GM12865 (cell line): ENCODE data around the gene PRKAG3.

Experiments used
- DNase-seq: peaks from one replicate; pipeline ENCODE4 v3.0.0; 2010; ENCODE audit warnings: low read depth
- H3K4me3 ChIP-seq: 2 replicates; pipeline ENCODE4 v1.5.1; 2011; ENCODE audit warnings: mild to moderate bottlenecking, low read depth, low read length, control low read depth
- TF ChIP-seq, protein P1 (sequence below): IDR thresholded peaks from 2 replicates; pipeline ENCODE4 v1.5.1; 2011; ENCODE audit warnings: low read length, control low read depth, low read depth, inconsistent platforms; ENCODE audit not compliant: insufficient read depth; ENCODE audit errors: missing control alignments

Gene PRKAG3

DNA sequence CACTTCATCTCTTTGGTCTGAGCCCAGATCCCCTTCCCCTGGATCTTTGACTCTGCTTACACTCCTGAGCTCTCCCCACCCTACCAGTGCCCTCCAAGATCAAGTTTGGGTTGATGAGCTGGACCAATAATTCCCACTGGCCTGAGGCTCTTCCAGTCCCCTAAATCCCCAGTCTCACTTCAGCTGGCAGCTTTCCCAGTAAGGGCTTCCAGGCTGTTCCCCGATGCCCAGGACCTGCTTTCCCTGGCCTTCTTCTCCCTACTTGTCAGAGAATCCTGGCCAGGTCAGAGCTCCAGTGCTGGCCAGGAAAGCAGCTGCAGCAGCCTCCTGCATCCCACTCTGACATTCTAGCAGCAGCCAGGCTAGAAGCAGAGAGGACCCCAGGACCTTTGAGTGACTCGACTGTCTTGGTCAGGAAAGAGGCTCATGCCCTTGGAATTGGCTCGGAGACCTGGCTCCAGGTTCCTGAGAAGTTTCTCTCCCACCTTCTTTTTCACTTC is 31.5 kb upstream of the PRKAG3 start:
- DNase-seq: no peak
- H3K4me3 ChIP-seq: no peak overlapping the region
- TF ChIP-seq, protein P1, sequence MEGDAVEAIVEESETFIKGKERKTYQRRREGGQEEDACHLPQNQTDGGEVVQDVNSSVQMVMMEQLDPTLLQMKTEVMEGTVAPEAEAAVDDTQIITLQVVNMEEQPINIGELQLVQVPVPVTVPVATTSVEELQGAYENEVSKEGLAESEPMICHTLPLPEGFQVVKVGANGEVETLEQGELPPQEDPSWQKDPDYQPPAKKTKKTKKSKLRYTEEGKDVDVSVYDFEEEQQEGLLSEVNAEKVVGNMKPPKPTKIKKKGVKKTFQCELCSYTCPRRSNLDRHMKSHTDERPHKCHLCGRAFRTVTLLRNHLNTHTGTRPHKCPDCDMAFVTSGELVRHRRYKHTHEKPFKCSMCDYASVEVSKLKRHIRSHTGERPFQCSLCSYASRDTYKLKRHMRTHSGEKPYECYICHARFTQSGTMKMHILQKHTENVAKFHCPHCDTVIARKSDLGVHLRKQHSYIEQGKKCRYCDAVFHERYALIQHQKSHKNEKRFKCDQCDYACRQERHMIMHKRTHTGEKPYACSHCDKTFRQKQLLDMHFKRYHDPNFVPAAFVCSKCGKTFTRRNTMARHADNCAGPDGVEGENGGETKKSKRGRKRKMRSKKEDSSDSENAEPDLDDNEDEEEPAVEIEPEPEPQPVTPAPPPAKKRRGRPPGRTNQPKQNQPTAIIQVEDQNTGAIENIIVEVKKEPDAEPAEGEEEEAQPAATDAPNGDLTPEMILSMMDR: no peak

DNA sequence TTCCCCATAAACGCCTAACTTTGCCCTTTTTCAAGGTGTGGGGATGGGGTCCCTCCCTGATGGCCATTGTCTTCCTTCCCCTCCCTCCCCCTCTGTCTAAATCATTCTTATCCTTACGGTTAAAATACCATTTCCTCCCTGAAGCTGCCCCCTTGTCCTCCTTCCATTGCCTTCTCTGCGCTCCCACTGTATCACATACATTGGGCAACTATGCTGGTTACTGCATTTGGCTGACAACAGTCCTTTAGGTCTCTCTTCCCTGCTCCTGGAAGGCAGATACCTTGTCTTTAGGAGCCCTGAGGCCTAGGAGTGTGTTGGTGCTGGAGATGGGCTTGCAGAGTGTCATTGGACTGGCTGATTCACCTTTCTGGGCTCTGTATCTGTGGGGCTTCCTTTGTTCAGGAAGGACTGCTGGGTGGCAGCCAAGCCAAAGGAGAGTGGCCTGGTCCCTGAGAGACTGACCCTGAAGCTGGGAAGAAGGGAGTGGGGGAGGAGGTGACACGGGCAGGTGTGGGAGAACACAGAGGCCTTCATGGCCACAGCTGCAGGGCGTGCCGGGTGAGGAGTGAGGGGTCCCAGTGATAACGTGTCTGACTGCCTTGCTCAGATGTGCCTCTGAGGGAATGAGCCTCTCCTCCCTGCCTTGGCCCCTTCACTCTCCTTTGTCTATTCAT is 30.2 kb upstream of the PRKAG3 start:
- H3K4me3 ChIP-seq: no peak overlapping the region
- no peak for DNase-seq
- TF ChIP-seq, protein P1: no peak

DNA sequence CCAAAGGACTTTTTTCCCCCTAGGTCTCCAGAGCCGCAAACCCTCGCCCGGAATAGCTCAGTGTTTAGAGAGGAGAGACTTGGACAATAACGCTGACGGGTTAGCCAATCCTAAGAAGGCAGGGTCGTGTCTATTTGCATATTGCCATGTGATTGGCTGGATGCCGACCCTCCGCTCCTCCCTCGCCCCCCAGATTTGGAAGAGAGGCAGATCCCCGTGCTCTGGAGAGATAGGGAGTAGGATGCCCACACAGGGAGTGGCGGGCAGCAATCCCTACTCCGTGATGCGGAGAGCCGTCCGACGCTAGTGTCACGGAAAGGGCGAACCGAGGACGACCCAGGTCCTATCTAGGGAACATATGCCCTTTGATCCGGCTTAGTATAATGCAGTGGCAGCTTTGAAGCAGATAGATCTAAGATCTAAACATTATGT is 29.4 kb upstream of the PRKAG3 start:
- no peak overlapping the region for H3K4me3 ChIP-seq
- TF ChIP-seq, protein P1: no peak
- DNase-seq: no peak

DNA sequence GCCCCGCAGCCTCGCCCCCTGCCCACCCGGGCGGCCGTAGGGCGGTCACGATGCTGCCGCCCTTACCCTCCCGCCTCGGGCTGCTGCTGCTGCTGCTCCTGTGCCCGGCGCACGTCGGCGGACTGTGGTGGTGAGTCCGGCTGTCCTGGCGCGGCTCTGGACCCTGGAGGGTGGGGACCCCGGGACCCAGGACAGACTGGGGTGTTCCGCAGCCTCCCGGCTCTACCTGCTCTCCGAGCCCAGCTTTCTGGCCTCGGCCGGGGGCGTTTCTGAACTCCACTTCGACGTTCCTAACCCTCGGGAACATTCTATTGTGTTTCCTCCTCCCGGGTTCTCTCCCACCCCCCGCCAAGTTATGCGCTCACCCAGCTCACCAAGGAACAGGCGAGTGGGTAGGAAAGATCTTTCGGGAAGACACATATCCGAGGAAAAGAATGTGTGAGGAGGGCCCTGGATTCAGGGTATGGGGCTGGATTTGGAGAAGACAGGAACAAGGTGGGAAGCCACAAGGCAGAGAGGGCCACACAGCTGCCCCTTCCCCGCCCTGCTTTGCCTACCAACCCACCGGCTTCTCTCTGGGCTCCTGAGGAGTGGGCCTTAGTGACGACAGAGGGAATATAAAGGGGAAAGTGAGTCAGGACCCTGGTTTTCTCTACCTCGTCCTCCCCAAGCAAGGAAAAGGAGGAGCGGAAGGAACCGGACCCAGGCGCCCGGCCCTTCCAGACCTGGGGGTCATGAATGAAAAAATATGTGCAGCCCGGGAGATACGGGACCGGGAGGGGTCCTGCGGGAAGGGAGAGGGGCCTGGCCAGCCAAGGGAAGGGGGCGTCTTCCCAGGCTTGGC is 28.6 kb upstream of the PRKAG3 start:
- H3K4me3 ChIP-seq: no peak overlapping the region
- no peak for DNase-seq
- TF ChIP-seq, protein P1: no peak

DNA sequence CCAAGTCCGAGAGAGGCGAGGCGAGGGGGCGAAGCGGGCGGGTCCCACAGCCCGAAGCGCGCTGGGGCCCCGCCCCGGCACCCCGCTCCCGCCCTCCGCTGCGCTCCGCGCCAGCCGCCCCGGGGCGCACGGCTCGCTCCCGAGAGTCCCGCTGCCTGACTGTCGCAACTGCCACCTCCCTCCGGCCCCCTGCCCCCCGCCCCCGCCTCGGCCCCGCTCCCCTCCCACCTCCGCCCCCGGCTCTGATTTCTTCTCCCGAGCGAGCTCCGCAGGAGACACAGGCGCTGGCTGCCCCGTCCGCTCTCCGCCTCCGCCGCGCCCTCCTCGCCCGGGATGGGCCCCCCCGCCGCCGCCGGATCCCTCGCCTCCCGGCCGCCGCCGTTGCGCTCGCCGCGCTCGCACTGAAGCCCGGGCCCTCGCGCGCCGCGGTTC is 28.0 kb upstream of the PRKAG3 start, which contains the start of gene WNT6:
WNT6 (plus strand) TSS at position 250 of the 432 bp plus-strand sequence. CDS start 233 bp downstream, outside the sequence.
- no peak for DNase-seq
- H3K4me3 ChIP-seq: no peak within 1 kb of the TSS
- TF ChIP-seq, protein P1: no peak

DNA sequence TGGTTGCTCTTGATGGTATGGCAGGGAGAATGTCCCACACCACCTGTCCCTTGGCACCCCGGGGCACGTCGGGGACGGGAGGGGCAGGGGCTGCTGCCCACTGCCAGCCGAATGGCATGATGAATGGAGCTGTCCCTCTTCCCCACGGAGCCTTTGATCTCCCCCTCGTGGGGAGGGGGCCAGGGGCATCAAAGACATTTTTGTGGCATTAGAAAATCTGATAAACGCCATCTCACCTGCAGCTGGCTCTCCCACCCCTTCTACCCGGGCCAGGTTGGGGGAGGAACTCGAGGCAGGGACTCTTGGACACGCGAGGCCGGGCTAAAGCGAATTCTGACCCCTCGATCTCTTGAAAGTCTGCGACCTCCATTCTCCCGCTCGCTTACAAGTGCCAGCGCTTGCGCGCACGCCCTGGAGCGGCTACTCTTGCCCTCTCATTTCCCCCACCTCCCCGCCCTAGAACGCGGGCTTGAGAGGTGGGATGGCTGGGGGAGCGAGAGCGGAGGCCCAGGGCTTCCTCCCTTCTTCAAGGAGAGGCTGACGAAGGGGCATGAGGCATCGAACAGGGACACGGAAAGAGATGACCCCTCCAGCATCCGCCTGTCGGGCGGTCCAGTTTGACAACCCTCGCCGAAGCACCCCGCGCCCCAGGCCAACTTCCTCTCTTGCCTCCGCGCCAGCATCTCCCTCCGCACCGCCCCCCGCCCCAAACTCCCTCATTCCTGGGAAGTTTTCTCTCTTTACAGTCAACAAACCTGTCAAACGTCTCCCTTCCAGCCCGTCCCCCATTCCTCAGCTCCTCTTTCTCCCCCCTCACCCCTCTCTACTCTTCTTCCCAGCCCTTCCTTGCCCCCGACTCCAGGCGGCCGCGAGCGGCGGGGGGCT is 27.3 kb upstream of the PRKAG3 start:
- no peak overlapping the region for H3K4me3 ChIP-seq
- TF ChIP-seq, protein P1: no peak
- no peak for DNase-seq
